ENCODE measurements around the gene ISYNA1. TPM values are rescaled to one million over a fixed set of nuclear protein-coding genes. Genes with fewer than 3 reads are reported as not detected.

ISYNA1 gene
- total and polyA plus RNA-seq, 2 donors, result 26.0 to 35.6 TPM

DNA sequence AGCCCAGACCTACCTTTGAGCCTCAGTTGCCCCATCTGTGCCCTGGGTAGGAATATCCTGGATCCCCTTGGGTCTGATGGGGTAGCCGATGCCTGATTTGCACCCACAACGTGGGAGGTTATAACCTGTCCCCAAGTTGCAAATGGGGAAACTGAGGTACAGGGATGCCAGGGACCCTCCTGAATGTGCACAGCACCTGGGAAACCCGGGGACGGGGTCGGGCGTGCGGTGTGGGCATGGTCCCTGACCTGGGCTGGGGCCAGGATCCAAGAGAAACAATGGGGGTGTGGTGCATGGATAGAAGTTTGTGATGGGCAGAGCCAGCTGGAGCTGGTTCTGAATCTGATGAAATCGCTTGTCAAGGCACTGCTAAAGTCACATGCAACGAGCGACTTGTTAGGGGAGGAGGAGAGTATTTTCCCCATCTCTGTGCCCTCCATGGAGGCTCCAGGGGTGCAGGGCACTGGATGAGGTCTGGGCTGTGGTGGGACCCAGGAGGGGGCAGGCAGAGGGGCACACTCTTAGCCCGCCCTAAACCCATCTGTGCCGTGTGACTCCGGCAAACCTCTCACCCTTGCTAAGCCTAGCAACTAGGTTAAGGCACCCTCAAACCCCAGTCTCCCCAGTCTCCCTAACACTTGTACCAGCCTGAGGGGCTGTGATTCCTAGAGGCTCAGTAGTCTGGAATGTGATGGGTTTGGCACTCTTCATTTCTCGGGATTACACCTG lies 51.2 kb downstream of the ISYNA1 start:
- 76% methylated on average over 14 of the region's 14 CpGs for WGBS
- no peak for DNase-seq (ENCODE audit: extremely low spot score)
- Histone ChIP-seq H3K36me3 (ENCODE audit: insufficient read depth) (no peaks in the 10 kb centered on the region), H3K4me1 (ENCODE audit: insufficient read depth) (no peaks in the 10 kb centered on the region), H3K27ac (ENCODE audit: low read depth) (no peak overlapping the region), H3K4me3 (ENCODE audit: low read depth, low read length) (peak overlapping the region; percentile 11)

GRCh38 chr19:18385675-18386542 lies 52.0 kb downstream of the ISYNA1 start, which contains the start of gene GDF15:
GDF15 (plus strand) TSS chr19:18386158; CDS start chr19:18386190, 32 bp downstream.
- Histone ChIP-seq H3K4me1 (ENCODE audit: insufficient read depth) (no peaks in the 10 kb centered on the region), H3K4me3 (ENCODE audit: low read depth, low read length) (peak within 1 kb of the TSS; percentile 11), H3K36me3 (ENCODE audit: insufficient read depth) (no peaks in the 10 kb centered on the region), H3K27ac (ENCODE audit: low read depth) (no peak within 1 kb of the TSS)
- 35% methylated on average over 33 of the region's 33 CpGs for WGBS
- no peak for DNase-seq (ENCODE audit: extremely low spot score)

DNA sequence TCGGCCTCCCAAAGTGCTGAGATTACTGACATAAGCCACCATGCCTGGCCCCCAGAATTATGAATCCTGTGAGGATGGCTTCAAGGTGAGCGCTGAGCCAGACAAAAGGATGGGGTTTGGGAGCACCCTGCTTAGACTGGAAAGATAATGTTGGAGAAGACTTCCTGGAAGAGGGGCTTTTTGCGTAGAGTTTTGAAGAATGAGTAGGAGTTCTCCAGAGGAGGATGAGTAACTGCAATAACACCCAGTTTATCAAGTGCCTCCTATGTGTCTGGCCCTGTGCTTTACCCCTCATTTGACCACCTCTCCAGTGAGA lies 52.6 kb downstream of the ISYNA1 start:
- DNase-seq (ENCODE audit: extremely low spot score), result no peak
- Histone ChIP-seq H3K4me3 (ENCODE audit: low read depth, low read length) (no peak overlapping the region), H3K4me1 (ENCODE audit: insufficient read depth) (no peaks in the 10 kb centered on the region), H3K27ac (ENCODE audit: low read depth) (no peak overlapping the region), H3K36me3 (ENCODE audit: insufficient read depth) (no peaks in the 10 kb centered on the region)
- 94% methylated on average over 3 of the region's 3 CpGs for WGBS

DNA sequence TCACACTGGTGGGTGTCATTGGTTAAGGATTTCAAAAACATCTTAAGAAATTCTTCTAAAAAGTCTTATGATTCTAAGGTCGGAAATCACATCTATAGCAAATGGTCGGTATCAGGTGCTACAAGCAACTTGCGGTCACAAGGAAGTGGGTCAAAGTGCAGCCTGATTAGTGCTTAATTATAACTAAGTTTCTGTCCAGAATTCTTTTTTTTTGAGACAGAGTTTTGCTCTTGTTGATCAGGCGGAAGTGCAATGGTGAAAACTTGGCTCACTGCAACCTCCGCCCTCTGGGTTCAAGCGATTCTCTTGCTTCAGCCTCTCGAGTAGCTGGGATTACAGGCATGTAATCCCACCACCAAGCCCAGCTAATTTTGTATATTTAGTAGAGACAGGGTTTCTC lies 53.2 kb downstream of the ISYNA1 start:
- no peak overlapping the region for H3K27ac ChIP-seq (ENCODE audit: low read depth)
- no peak for DNase-seq (ENCODE audit: extremely low spot score)
- WGBS, result 86% methylated on average over 7 of the region's 7 CpGs
- H3K4me1 ChIP-seq (ENCODE audit: insufficient read depth), result no peaks in the 10 kb centered on the region
- H3K4me3 ChIP-seq (ENCODE audit: low read depth, low read length), result no peak overlapping the region
- H3K36me3 ChIP-seq (ENCODE audit: insufficient read depth), result no peaks in the 10 kb centered on the region

Small RNAs within 50 kb of the gene (small RNA-seq; reads per million reads assigned to genes)
- gene MIR3189, result not detected

Other genes starting within 250 kb of the ISYNA1 start
- gene MPV17L2, start 244.9 kb downstream of the ISYNA1 start, total RNA-seq, result 4.2 TPM
- 22.8 TPM for gene MPV17L2, start 244.9 kb downstream of the ISYNA1 start, polyA plus RNA-seq
- 4.7 TPM for gene RAB3A, start 234.1 kb downstream of the ISYNA1 start, total RNA-seq
- gene RAB3A, start 234.1 kb downstream of the ISYNA1 start, polyA plus RNA-seq, result 5.5 TPM
- gene PDE4C, start 211.7 kb downstream of the ISYNA1 start, total RNA-seq, result 1.7 TPM
- 1.1 TPM for gene PDE4C, start 211.7 kb downstream of the ISYNA1 start, polyA plus RNA-seq
- 1.3 TPM for gene IQCN, start 163.7 kb downstream of the ISYNA1 start, total RNA-seq
- 1.8 TPM for gene IQCN, start 163.7 kb downstream of the ISYNA1 start, polyA plus RNA-seq
- 59.5 TPM for gene JUND, start 156.5 kb downstream of the ISYNA1 start, total RNA-seq
- 473 TPM for gene JUND, start 156.5 kb downstream of the ISYNA1 start, polyA plus RNA-seq
- 56.5 TPM for gene LSM4, start 115.1 kb downstream of the ISYNA1 start, total RNA-seq
- gene LSM4, start 115.1 kb downstream of the ISYNA1 start, polyA plus RNA-seq, result 97.5 TPM
- gene PGPEP1, start 97.5 kb downstream of the ISYNA1 start, total RNA-seq, result 13.9 TPM
- gene PGPEP1, start 97.5 kb downstream of the ISYNA1 start, polyA plus RNA-seq, result 19.0 TPM
- 12.5 TPM for gene GDF15, start 52.0 kb downstream of the ISYNA1 start, total RNA-seq
- gene GDF15, start 52.0 kb downstream of the ISYNA1 start, polyA plus RNA-seq, result 58.2 TPM
- 2.9 TPM for gene LRRC25, start 40.5 kb downstream of the ISYNA1 start, total RNA-seq
- gene LRRC25, start 40.5 kb downstream of the ISYNA1 start, polyA plus RNA-seq, result 7.0 TPM
- gene SSBP4, start 18.7 kb downstream of the ISYNA1 start, total RNA-seq, result 28.8 TPM
- 81.3 TPM for gene SSBP4, start 18.7 kb downstream of the ISYNA1 start, polyA plus RNA-seq
- 9.7 TPM for gene ELL, start 83.9 kb upstream of the ISYNA1 start, total RNA-seq
- gene ELL, start 83.9 kb upstream of the ISYNA1 start, polyA plus RNA-seq, result 13.9 TPM
- 71.3 TPM for gene FKBP8, start 105.4 kb upstream of the ISYNA1 start, total RNA-seq
- 317 TPM for gene FKBP8, start 105.4 kb upstream of the ISYNA1 start, polyA plus RNA-seq
- 33.8 TPM for gene KXD1, start 119.7 kb upstream of the ISYNA1 start, total RNA-seq
- 120 TPM for gene KXD1, start 119.7 kb upstream of the ISYNA1 start, polyA plus RNA-seq
- gene UBA52, start 133.7 kb upstream of the ISYNA1 start, total RNA-seq, result 610 TPM
- gene UBA52, start 133.7 kb upstream of the ISYNA1 start, polyA plus RNA-seq, result 1,360 TPM
- gene REX1BD, start 150.7 kb upstream of the ISYNA1 start, total RNA-seq, result 18.9 TPM
- gene REX1BD, start 150.7 kb upstream of the ISYNA1 start, polyA plus RNA-seq, result 103 TPM
- 2.5 TPM for gene CRLF1, start 168.7 kb upstream of the ISYNA1 start, total RNA-seq
- gene CRLF1, start 168.7 kb upstream of the ISYNA1 start, polyA plus RNA-seq, result 119 TPM
- gene TMEM59L, start 174.7 kb upstream of the ISYNA1 start, total RNA-seq, result 3.9 TPM
- gene TMEM59L, start 174.7 kb upstream of the ISYNA1 start, polyA plus RNA-seq, result 5.5 TPM
- 2.5 TPM for gene KLHL26, start 198.9 kb upstream of the ISYNA1 start, total RNA-seq
- 12.5 TPM for gene KLHL26, start 198.9 kb upstream of the ISYNA1 start, polyA plus RNA-seq
- gene CRTC1, start 245.5 kb upstream of the ISYNA1 start, total RNA-seq, result 4.8 TPM
- 13.6 TPM for gene CRTC1, start 245.5 kb upstream of the ISYNA1 start, polyA plus RNA-seq